Upper lobe of left lung (tissue), 4 donors: ENCODE results near the gene ATXN7.

Source experiments
- CTCF ChIP-seq, 6 experiments: fragments of 450-650 bp in 4 of 6; fragments of 200-600 bp in 2 of 6; sonication (generic) in 2 of 6; IDR thresholded peaks; one replicate each; pipeline ENCODE4 v1.5.1; 2016 to 2019; ENCODE audit warnings: antibody characterized with exemption in 6 of 6
- POLR2A ChIP-seq, 4 donors: fragments of 450-650 bp; IDR thresholded peaks; one replicate each; pipeline ENCODE4 v1.5.1; 2016 to 2017; ENCODE audit warnings: antibody characterized with exemption in 4 of 4, mild to moderate bottlenecking in 2 of 4
- POLR2AphosphoS5 ChIP-seq, 2 donors: sonication (generic); formaldehyde crosslinking; IDR thresholded peaks; one replicate each; pipeline ENCODE4 v1.5.1; 2017; ENCODE audit warnings: antibody characterized with exemption in 2 of 2

GRCh38 chr3:63860776-63861175 is 2.9 kb upstream of the ATXN7 start:
- TF ChIP-seq CTCF (IDR thresholded peaks at IDR 0.05) = no peak
- TF ChIP-seq POLR2A (IDR thresholded peaks at IDR 0.05) = no peak
- no peak for TF ChIP-seq POLR2AphosphoS5 (IDR thresholded peaks at IDR 0.05)
